Neural cell (in vitro differentiated cells): ENCODE data around the gene SEPTIN6. TPM values are rescaled to one million over a fixed set of nuclear protein-coding genes. Genes with fewer than 3 reads are reported as not detected.

Source experiments
- H2AFZ ChIP-seq: fragments of 200-600, 300-800 bp; sonication (generic), shearing (Covaris generic); 2 replicates; pipeline ENCODE4 v1.6.0; 2014; ENCODE audit warnings: low read depth, mild to moderate bottlenecking, antibody characterized with exemption, low read length, moderate library complexity
- H3F3A ChIP-seq: fragments of 200-600 bp; shearing (Covaris generic); 2 replicates; pipeline ENCODE4 v1.6.1; 2016; ENCODE audit warnings: mild to moderate bottlenecking, moderate library complexity, mixed read lengths, antibody characterized with exemption, low read length; ENCODE audit not compliant: insufficient read depth, poor library complexity, severe bottlenecking
- H3K27ac ChIP-seq: fragments of 200-600, 300-800 bp; sonication (generic), shearing (Covaris generic); 2 replicates; pipeline ENCODE4 v1.5.1; 2014; ENCODE audit warnings: mild to moderate bottlenecking, low read length, moderate library complexity
- H3K27me3 ChIP-seq: fragments of 300-800, 200-600 bp; sonication (generic), shearing (Covaris generic); 2 replicates; pipeline ENCODE4 v1.6.0; 2014; ENCODE audit warnings: mild to moderate bottlenecking, low read depth, low read length, moderate library complexity; ENCODE audit not compliant: insufficient read depth
- H3K36me3 ChIP-seq: fragments of 300-800, 200-600 bp; sonication (generic), shearing (Covaris generic); 2 replicates; pipeline ENCODE4 v1.5.1; 2014; ENCODE audit warnings: mild to moderate bottlenecking, antibody characterized with exemption, low read length, moderate library complexity; ENCODE audit not compliant: insufficient read depth
- H3K4me2 ChIP-seq: fragments of 300-800, 200-600 bp; sonication (generic), shearing (Covaris generic); 2 replicates; pipeline ENCODE4 v1.6.0; 2014; ENCODE audit warnings: mild to moderate bottlenecking, low read length
- H3K4me3 ChIP-seq: fragments of 300-800, 200-600 bp; sonication (generic), shearing (Covaris generic); 2 replicates; pipeline ENCODE4 v1.5.1; 2014; ENCODE audit warnings: mild to moderate bottlenecking, low read length, moderate library complexity
- H3K79me2 ChIP-seq: fragments of 200-600 bp; shearing (Covaris generic); replicated peaks from 2 replicates; pipeline ENCODE4 v1.6.0; 2014; ENCODE audit warnings: mild to moderate bottlenecking, low read length, moderate library complexity; ENCODE audit not compliant: insufficient read depth
- H3K9ac ChIP-seq: fragments of 300-800, 200-600 bp; sonication (generic), shearing (Covaris generic); 2 replicates; pipeline ENCODE4 v1.6.1; 2016; ENCODE audit warnings: mild to moderate bottlenecking, low read length, mixed read lengths
- H3K9me2 ChIP-seq: fragments of 200-600 bp; shearing (Covaris generic); 2 replicates; pipeline ENCODE4 v1.6.1; 2016; ENCODE audit warnings: mild to moderate bottlenecking, low read length, mixed read lengths; ENCODE audit not compliant: insufficient read depth
- H3K9me3 ChIP-seq: fragments of 200-600, 300-800 bp; sonication (generic), shearing (Covaris generic); 2 replicates; pipeline ENCODE4 v1.6.1; 2016; ENCODE audit warnings: mild to moderate bottlenecking, mixed run types, low read length, moderate library complexity, mixed read lengths
- H4K20me1 ChIP-seq: fragments of 200-600 bp; shearing (Covaris generic); 2 replicates; pipeline ENCODE4 v1.6.1; 2016; ENCODE audit warnings: mild to moderate bottlenecking, mixed run types; ENCODE audit not compliant: insufficient read depth
- EP300 ChIP-seq: fragments of 450-650 bp; conservative IDR thresholded peaks from 2 replicates; pipeline ENCODE4 v1.6.1; 2014; ENCODE audit warnings: antibody characterized with exemption, mild to moderate bottlenecking, moderate library complexity; ENCODE audit not compliant: poor library complexity, severe bottlenecking
- EZH2 ChIP-seq: fragments of 200-600, 300-800 bp; shearing (Covaris generic), sonication (generic); IDR thresholded peaks from 2 replicates; pipeline ENCODE4 v1.6.1; 2014; ENCODE audit warnings: antibody characterized with exemption, low read length, borderline replicate concordance, mild to moderate bottlenecking; ENCODE audit not compliant: insufficient read depth, poor library complexity, severe bottlenecking
- MXI1 ChIP-seq: fragments of 450-650 bp; conservative IDR thresholded peaks from 2 replicates; pipeline ENCODE4 v1.6.1; 2014; ENCODE audit warnings: antibody characterized with exemption, mild to moderate bottlenecking; ENCODE audit not compliant: poor library complexity, severe bottlenecking
- POLR2AphosphoS5 ChIP-seq: IDR thresholded peaks from 2 replicates; pipeline ENCODE4 v1.6.1; 2012
- RAD21 ChIP-seq: fragments of 450-650 bp; conservative IDR thresholded peaks from 2 replicates; pipeline ENCODE4 v1.6.1; 2014; ENCODE audit warnings: antibody characterized with exemption, mild to moderate bottlenecking, moderate library complexity
- REST ChIP-seq: IDR thresholded peaks from 2 replicates; pipeline ENCODE4 v1.6.1; 2012; ENCODE audit warnings: borderline replicate concordance
- SMC3 ChIP-seq: fragments of 450-650 bp; conservative IDR thresholded peaks from 2 replicates; pipeline ENCODE4 v1.6.1; 2014; ENCODE audit warnings: antibody characterized with exemption, mild to moderate bottlenecking, moderate library complexity; ENCODE audit not compliant: poor library complexity
- TAF1 ChIP-seq: IDR thresholded peaks from 2 replicates; pipeline ENCODE4 v1.6.1; 2012; ENCODE audit warnings: low read depth
- polyA plus RNA-seq: library from polyadenylated mRNA; depleted of rRNA; stranded (reverse); fragments of >200 nt; gene quantifications from 2 replicates; pipeline ENCODE4 v1.2.3, GENCODE V29; 2014
- TF ChIP-seq, protein P1 (sequence below): fragments of 450-650 bp; IDR thresholded peaks from 2 replicates; pipeline ENCODE4 v1.5.1; 2014; ENCODE audit warnings: antibody characterized with exemption, mild to moderate bottlenecking, moderate library complexity; ENCODE audit not compliant: poor library complexity, severe bottlenecking

SEPTIN6 gene
- polyA plus RNA-seq, 1 donor from 2014 or later: 155 TPM

DNA sequence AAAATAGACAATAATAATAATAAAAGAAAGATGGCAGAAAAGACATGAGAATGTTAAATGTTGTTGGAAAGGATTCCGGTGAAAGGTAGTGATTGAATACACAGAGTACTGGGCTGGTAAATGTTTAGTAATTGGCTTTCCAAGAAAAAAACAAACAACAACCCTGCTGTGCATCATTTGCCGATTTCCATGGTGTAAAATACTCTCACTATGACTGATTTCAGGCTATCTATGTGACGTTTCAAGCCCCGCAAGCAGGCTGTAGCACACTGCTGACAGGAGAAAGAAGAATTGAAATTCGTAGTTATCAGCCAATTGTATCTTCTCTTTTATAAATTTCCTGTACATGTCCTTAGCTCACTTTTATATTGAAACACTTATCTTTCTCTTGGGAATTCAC is 13.6 kb upstream of the SEPTIN6 start:
- Histone ChIP-seq H2AFZ (no peak overlapping the region), H3K4me2 (no peak overlapping the region), H3K9me3 (no peaks in the 10 kb centered on the region), H3K9me2 (no peaks in the 10 kb centered on the region), H3K4me3 (no peak overlapping the region), H3K79me2 (no peaks in the 10 kb centered on the region), H3K36me3 (no peaks in the 10 kb centered on the region), H3K9ac (no peak overlapping the region), H3K27ac (no peak overlapping the region), H4K20me1 (no peaks in the 10 kb centered on the region), H3F3A (no peaks in the 10 kb centered on the region), H3K27me3 (no peaks in the 10 kb centered on the region)
- no peak for TF ChIP-seq TAF1
- TF ChIP-seq SMC3: no peak
- TF ChIP-seq REST: no peak
- TF ChIP-seq MXI1: no peak
- TF ChIP-seq RAD21: no peak
- no peak for TF ChIP-seq EZH2
- TF ChIP-seq POLR2AphosphoS5: no peak
- TF ChIP-seq EP300: no peak
- TF ChIP-seq, protein P1, sequence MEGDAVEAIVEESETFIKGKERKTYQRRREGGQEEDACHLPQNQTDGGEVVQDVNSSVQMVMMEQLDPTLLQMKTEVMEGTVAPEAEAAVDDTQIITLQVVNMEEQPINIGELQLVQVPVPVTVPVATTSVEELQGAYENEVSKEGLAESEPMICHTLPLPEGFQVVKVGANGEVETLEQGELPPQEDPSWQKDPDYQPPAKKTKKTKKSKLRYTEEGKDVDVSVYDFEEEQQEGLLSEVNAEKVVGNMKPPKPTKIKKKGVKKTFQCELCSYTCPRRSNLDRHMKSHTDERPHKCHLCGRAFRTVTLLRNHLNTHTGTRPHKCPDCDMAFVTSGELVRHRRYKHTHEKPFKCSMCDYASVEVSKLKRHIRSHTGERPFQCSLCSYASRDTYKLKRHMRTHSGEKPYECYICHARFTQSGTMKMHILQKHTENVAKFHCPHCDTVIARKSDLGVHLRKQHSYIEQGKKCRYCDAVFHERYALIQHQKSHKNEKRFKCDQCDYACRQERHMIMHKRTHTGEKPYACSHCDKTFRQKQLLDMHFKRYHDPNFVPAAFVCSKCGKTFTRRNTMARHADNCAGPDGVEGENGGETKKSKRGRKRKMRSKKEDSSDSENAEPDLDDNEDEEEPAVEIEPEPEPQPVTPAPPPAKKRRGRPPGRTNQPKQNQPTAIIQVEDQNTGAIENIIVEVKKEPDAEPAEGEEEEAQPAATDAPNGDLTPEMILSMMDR: no peak

DNA sequence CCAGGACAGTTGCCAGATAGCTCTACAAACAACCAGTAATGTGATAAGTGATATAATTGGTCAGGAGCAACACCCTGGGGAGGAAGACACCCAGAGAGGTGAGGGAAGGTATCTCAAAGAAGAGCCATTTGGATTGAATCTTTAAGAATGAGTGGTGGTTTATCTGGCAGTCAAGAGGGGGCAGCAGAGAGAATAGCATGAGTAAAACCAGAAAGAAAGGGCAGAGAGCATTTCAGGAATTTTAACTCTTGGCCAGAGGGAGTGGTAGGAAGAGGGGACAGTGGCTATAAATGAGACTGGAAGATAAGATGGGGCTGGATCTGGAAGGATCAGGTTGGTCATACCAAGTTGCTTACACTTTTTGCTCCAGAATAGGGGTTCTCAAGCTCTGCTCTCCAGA is 5.9 kb upstream of the SEPTIN6 start:
- no peak for TF ChIP-seq MXI1
- peak; percentile 27 for TF ChIP-seq RAD21
- TF ChIP-seq, protein P1: peak; percentile 56
- no peak for TF ChIP-seq POLR2AphosphoS5
- TF ChIP-seq TAF1: no peak
- no peak for TF ChIP-seq EZH2
- TF ChIP-seq REST: no peak
- no peak for TF ChIP-seq EP300
- Histone ChIP-seq H3K9me3 (no peaks in the 10 kb centered on the region), H3F3A (no peaks in the 10 kb centered on the region), H3K79me2 (no peaks in the 10 kb centered on the region), H2AFZ (no peak overlapping the region), H3K27ac (no peak overlapping the region), H3K36me3 (no peaks in the 10 kb centered on the region), H3K9ac (no peak overlapping the region), H3K4me2 (no peak overlapping the region), H3K9me2 (no peaks in the 10 kb centered on the region), H3K4me3 (no peak overlapping the region), H4K20me1 (no peaks in the 10 kb centered on the region), H3K27me3 (no peaks in the 10 kb centered on the region)
